ENCODE measurements around the gene RNF149. TPM values are rescaled to one million over a fixed set of nuclear protein-coding genes. Genes with fewer than 3 reads are reported as not detected.

Gene RNF149
- total and polyA plus RNA-seq, 9 of the 15 experiments (the other 6 are each of a cell fraction or from before 2014, with no cell fraction given): 9.0 to 31.5 (median 22.8) TPM

GRCh38 chr2:101355401-101356054, 47.0 kb upstream of the RNF149 start (continued):
- TF ChIP-seq DLX4 (CRISPR knock-in tag; IDR thresholded peaks at IDR 0.05) (no peak), ZNF174 (CRISPR knock-in tag; IDR thresholded peaks at IDR 0.05) (no peak), E2F1 (CRISPR knock-in tag; IDR thresholded peaks at IDR 0.05) (no peak), DIDO1 (tag; IDR thresholded peaks at IDR 0.05; ENCODE audit: low read depth) (no peak), HMGXB4 (CRISPR knock-in tag; IDR thresholded peaks at IDR 0.05) (no peak)
